A549 (cell line): ENCODE results near the gene PPFIA2. TPM values are rescaled to one million over a fixed set of nuclear protein-coding genes. Genes with fewer than 3 reads are reported as not detected.

Experiments
- ATAC-seq, 2 experiments: fragments of 200-7000 bp in 1 of 2; fragments of >200 bp in 1 of 2; cut with Nextera tagmentation in 1 of 2; cut with Tn5 transposase in 1 of 2; 3 replicates each; pipeline versions ENCODE4 v1.8.0 to v1.9.1; 2018 to 2020; ENCODE audit warnings: mild to moderate bottlenecking in 1 of 2, moderate library complexity in 1 of 2
- CTCF ChIA-PET: fragments of 300-600 bp; sonication (Branson Sonifier 250); formaldehyde crosslinking; extraction: SDS; loops from one replicate; lab custom pipeline; 2021; ENCODE audit warnings: antibody characterized with exemption, inconsistent platforms; lab: Yijun Ruan, JAX
- POLR2A ChIA-PET: fragments of 350-600 bp; formaldehyde crosslinking; extraction: SDS; loops from one replicate; lab custom pipeline; 2021; ENCODE audit warnings: antibody characterized with exemption, inconsistent platforms; lab: Yijun Ruan, JAX
- DNase-seq, 2 experiments: peaks; one replicate each; pipeline versions ENCODE4 v3.0.0 to v3.0.0-alpha.2; 2011 to 2016; ENCODE audit warnings: low read depth in 1 of 2, low spot score in 1 of 2
- FAIRE-seq: peaks from 2 replicates; lab custom pipeline; 2011; peaks lifted over from hg19 to GRCh38; lab: Jason Lieb, UNC
- H3K27ac ChIP-seq, 2 experiments: fragments of >200 bp; sonication (Bioruptor Twin); formaldehyde crosslinking; 3 replicates each; pipeline ENCODE4 v1.5.1; 2016 to 2017
- H3K4me1 ChIP-seq: fragments of >200 bp; sonication (Bioruptor Twin); formaldehyde crosslinking; 3 replicates; pipeline ENCODE4 v1.6.1; 2016
- H3K4me2 ChIP-seq: fragments of >200 bp; sonication (Bioruptor Twin); formaldehyde crosslinking; 3 replicates; pipeline ENCODE4 v1.6.1; 2016
- H3K4me3 ChIP-seq: fragments of >200 bp; sonication (Bioruptor Twin); formaldehyde crosslinking; 3 replicates; pipeline ENCODE4 v1.5.1; 2016
- H3K9me3 ChIP-seq: fragments of >200 bp; sonication (Bioruptor Twin); formaldehyde crosslinking; 3 replicates; pipeline ENCODE4 v1.6.1; 2016
- BCL3 ChIP-seq: fragments of >200 bp; sonication (Bioruptor Twin); formaldehyde crosslinking; IDR thresholded peaks from 3 replicates; pipeline ENCODE4 v1.6.1; 2016
- BHLHE40 ChIP-seq: IDR thresholded peaks from 2 replicates; pipeline ENCODE4 v1.6.1; 2012; ENCODE audit warnings: low read depth, low read length, inconsistent platforms
- CBX2 ChIP-seq: fragments of 200-600 bp; sonication (generic); IDR thresholded peaks from 2 replicates; pipeline ENCODE4 v1.6.1; 2016; ENCODE audit warnings: low read depth, mild to moderate bottlenecking, borderline replicate concordance
- CEBPB ChIP-seq, 2 experiments: fragments of >200 bp in 1 of 2; sonication (Bioruptor Twin) in 1 of 2; formaldehyde crosslinking in 1 of 2; IDR thresholded peaks; 2 replicates each; pipeline ENCODE4 v1.6.1; 2012 to 2016
- CHD4 ChIP-seq: fragments of 200-600 bp; sonication (generic); IDR thresholded peaks from 2 replicates; pipeline ENCODE4 v1.6.1; 2016; ENCODE audit warnings: antibody characterized with exemption, mild to moderate bottlenecking, borderline replicate concordance
- EHMT2 ChIP-seq: fragments of 200-600 bp; sonication (generic); IDR thresholded peaks from 2 replicates; pipeline ENCODE4 v1.6.1; 2016; ENCODE audit warnings: antibody characterized with exemption, low read depth, mild to moderate bottlenecking, moderate library complexity
- EP300 ChIP-seq, 2 experiments: fragments of >200 bp; sonication (Bioruptor Twin); formaldehyde crosslinking; IDR thresholded peaks; 2 replicates in 1 of 2; 3 replicates in 1 of 2; pipeline ENCODE4 v1.6.1; 2016 to 2017
- ESRRA ChIP-seq: fragments of 150-350 bp; IDR thresholded peaks from 2 replicates; pipeline ENCODE4 v1.6.1; 2014; ENCODE audit warnings: mild to moderate bottlenecking, low read length, borderline replicate concordance
- FOSB ChIP-seq: fragments of 250-450 bp; sonication (Bioruptor Pico); IDR thresholded peaks from 2 replicates; pipeline ENCODE4 v1.5.0; 2020; ENCODE audit warnings: mild to moderate bottlenecking, moderate library complexity
- HES2 ChIP-seq: fragments of >200 bp; sonication (Bioruptor Twin); formaldehyde crosslinking; IDR thresholded peaks from 2 replicates; pipeline ENCODE4 v1.6.1; 2016
- HOXA7 ChIP-seq: fragments of 250-450 bp; sonication (Bioruptor Pico); IDR thresholded peaks from 2 replicates; pipeline ENCODE4 v1.5.0; 2020; ENCODE audit warnings: mild to moderate bottlenecking, moderate library complexity
- HOXB13 ChIP-seq: fragments of 250-450 bp; sonication (Bioruptor Pico); IDR thresholded peaks from 2 replicates; pipeline ENCODE4 v1.5.0; 2020; ENCODE audit warnings: low read depth, mild to moderate bottlenecking, moderate library complexity
- HOXB5 ChIP-seq: fragments of 250-450 bp; sonication (Bioruptor Pico); IDR thresholded peaks from 2 replicates; pipeline ENCODE4 v1.5.0; 2020; ENCODE audit warnings: mild to moderate bottlenecking, moderate library complexity
- JUNB ChIP-seq: fragments of >200 bp; sonication (Bioruptor Twin); formaldehyde crosslinking; IDR thresholded peaks from 2 replicates; pipeline ENCODE4 v1.6.1; 2016
- KDM1A ChIP-seq: fragments of 200-600 bp; sonication (generic); IDR thresholded peaks from 2 replicates; pipeline ENCODE4 v1.6.1; 2016; ENCODE audit warnings: low read depth, mild to moderate bottlenecking
- MAFK ChIP-seq: fragments of 450-650 bp; IDR thresholded peaks from 2 replicates; pipeline ENCODE4 v1.6.1; 2014; ENCODE audit not compliant: partially characterized antibody
- MAX ChIP-seq: IDR thresholded peaks from 2 replicates; pipeline ENCODE4 v1.6.1; 2012
- MYC ChIP-seq: IDR thresholded peaks from 2 replicates; pipeline ENCODE4 v1.6.1; 2012; ENCODE audit warnings: mild to moderate bottlenecking, inconsistent platforms, low read length, improper control_type of control experiment, borderline replicate concordance
- NPAS2 ChIP-seq: fragments of 250-450 bp; sonication (Bioruptor Pico); IDR thresholded peaks from 2 replicates; pipeline ENCODE4 v1.8.0; 2022; ENCODE audit warnings: mild to moderate bottlenecking, moderate library complexity, borderline replicate concordance
- POLR2A ChIP-seq: IDR thresholded peaks from 2 replicates; pipeline ENCODE4 v1.6.1; 2012; ENCODE audit warnings: mild to moderate bottlenecking, low read length
- POLR2AphosphoS2 ChIP-seq: conservative IDR thresholded peaks from 2 replicates; pipeline ENCODE4 v1.6.1; 2012; ENCODE audit warnings: low read length, improper control_type of control experiment, inconsistent platforms
- RARB ChIP-seq: fragments of 250-450 bp; sonication (Bioruptor Pico); IDR thresholded peaks from 2 replicates; pipeline ENCODE4 v1.8.0; 2021; ENCODE audit warnings: mild to moderate bottlenecking, moderate library complexity
- REST ChIP-seq: fragments of 200-600 bp; sonication (generic); IDR thresholded peaks from 2 replicates; pipeline ENCODE4 v1.6.1; 2016; ENCODE audit warnings: antibody characterized with exemption, mild to moderate bottlenecking, moderate library complexity
- RNF2 ChIP-seq: fragments of 200-600 bp; sonication (generic); IDR thresholded peaks from 2 replicates; pipeline ENCODE4 v1.6.1; 2016; ENCODE audit warnings: low read depth, mild to moderate bottlenecking, antibody characterized with exemption, moderate library complexity, borderline replicate concordance
- SREBF2 ChIP-seq: fragments of 450-650 bp; IDR thresholded peaks from 2 replicates; pipeline ENCODE4 v1.6.1; 2014; ENCODE audit warnings: mild to moderate bottlenecking, moderate library complexity
- USF2 ChIP-seq: fragments of 450-650 bp; IDR thresholded peaks from 2 replicates; pipeline ENCODE4 v1.6.1; 2014; ENCODE audit warnings: antibody characterized with exemption
- ZC3H11A ChIP-seq: fragments of 450-650 bp; IDR thresholded peaks from 2 replicates; pipeline ENCODE4 v1.6.1; 2014; ENCODE audit warnings: antibody characterized with exemption, mild to moderate bottlenecking
- ZSCAN20 ChIP-seq: fragments of 250-450 bp; sonication (Bioruptor Pico); IDR thresholded peaks from 2 replicates; pipeline ENCODE4 v1.8.0; 2022; ENCODE audit warnings: mild to moderate bottlenecking, moderate library complexity
- WGBS: methylation state at CpG from one replicate; pipeline ENCODE4 v1.1.6; 2017; ENCODE audit errors: missing lambda C conversion rate; 5-methylcytosine and 5-hydroxymethylcytosine counted together
- polyA plus RNA-seq, 4 experiments: library from polyadenylated mRNA; depleted of rRNA in 3 of 4; stranded (reverse); fragments of >200 nt; fragmentation: RNase III in 1 of 4; extraction: RNeasy Plus Mini Kit Qiagen cat#74134 plus additional on column Dnase treatment in 1 of 4; gene quantifications; 2 replicates in 3 of 4; 3 replicates in 1 of 4; pipeline ENCODE4 v1.2.3, GENCODE V29; 2011 to 2017

PPFIA2 gene
- polyA plus RNA-seq, 2 of the 4 experiments (the other 2 are of a cell fraction) = not detected

- TF ChIP-seq REST (no peak), EHMT2 (no peak), HOXA7 (no peak), CEBPB (IDR thresholded peaks at IDR 0.05) (no peak), KDM1A (no peak), HES2 (no peak), ESRRA (no peak), POLR2AphosphoS2 (no peak), JUNB (no peak), RARB (CRISPR knock-in tag) (no peak), HOXB5 (CRISPR knock-in tag) (no peak), NPAS2 (no peak), ZSCAN20 (CRISPR knock-in tag) (no peak), SREBF2 (no peak), BHLHE40 (no peak)
- CTCF ChIA-PET = no interaction called here
- DNase-seq (no peak), ATAC-seq (no peak), FAIRE-seq (no peak)
- H3K4me3 ChIP-seq = no peak overlapping the region
- POLR2A ChIA-PET = no interaction called here
- H3K27ac ChIP-seq = no peak overlapping the region
- no peak overlapping the region for H3K4me2 ChIP-seq
- H3K4me1 ChIP-seq = no peaks in the 10 kb centered on the region
- H3K9me3 ChIP-seq = no peaks in the 10 kb centered on the region
These were observed 59.6 kb downstream of the PPFIA2 start for GRCh38 chr12:81699551-81699950.

- Histone ChIP-seq H3K4me3 (no peak overlapping the region), H3K9me3 (no peaks in the 10 kb centered on the region), H3K4me2 (no peak overlapping the region), H3K4me1 (no peaks in the 10 kb centered on the region), H3K27ac (no peak overlapping the region)
- ChIA-PET POLR2A (no interaction called here), CTCF (no interaction called here)
- DNase-seq (no peak), ATAC-seq (no peak), FAIRE-seq (no peak)
- WGBS = 0% methylated on average over 1 of the region's 1 CpG
- TF ChIP-seq EHMT2 (no peak), JUNB (no peak), CHD4 (no peak)
These were observed 67.1 kb downstream of the PPFIA2 start for GRCh38 chr12:81692008-81692407.

- H3K9me3 ChIP-seq = no peaks in the 10 kb centered on the region
- no peak overlapping the region for H3K4me2 ChIP-seq
- no peak for FAIRE-seq
- no peak for ATAC-seq
- ChIA-PET POLR2A (no interaction called here), CTCF (no interaction called here)
- WGBS = 7% methylated on average over 1 of the region's 1 CpG
- no peaks in the 10 kb centered on the region for H3K4me1 ChIP-seq
- no peak overlapping the region for H3K27ac ChIP-seq
- no peak for DNase-seq
- no peak overlapping the region for H3K4me3 ChIP-seq
- no peak for TF ChIP-seq USF2
- no peak for TF ChIP-seq HOXB13 (CRISPR knock-in tag)
- TF ChIP-seq EHMT2 = no peak
- TF ChIP-seq ZC3H11A = no peak
- no peak for TF ChIP-seq FOSB (CRISPR knock-in tag)
- no peak for TF ChIP-seq REST
- TF ChIP-seq CBX2 = no peak
- TF ChIP-seq MYC = no peak
- TF ChIP-seq BCL3 = no peak
- no peak for TF ChIP-seq MAFK
- TF ChIP-seq RNF2 = no peak
- TF ChIP-seq EP300 (IDR thresholded peaks at IDR 0.05) = no peak
- TF ChIP-seq POLR2A = no peak
- no peak for TF ChIP-seq MAX
These were observed 75.3 kb downstream of the PPFIA2 start for GRCh38 chr12:81683881-81684280.
